HPDE6-E6E7 (cell line): ENCODE data around the gene NBPF20.
"Not testable (repeated sequence)": the region's sequence is repeated elsewhere in the genome, so short reads cannot be mapped to it uniquely, and the experiment has no call there.

Source experiments
- DNase-seq: peaks from one replicate; pipeline ENCODE4 v3.0.0; 2011; ENCODE audit warnings: missing footprints; ENCODE audit errors: extremely low spot score

The NBPF20 gene, protein sequence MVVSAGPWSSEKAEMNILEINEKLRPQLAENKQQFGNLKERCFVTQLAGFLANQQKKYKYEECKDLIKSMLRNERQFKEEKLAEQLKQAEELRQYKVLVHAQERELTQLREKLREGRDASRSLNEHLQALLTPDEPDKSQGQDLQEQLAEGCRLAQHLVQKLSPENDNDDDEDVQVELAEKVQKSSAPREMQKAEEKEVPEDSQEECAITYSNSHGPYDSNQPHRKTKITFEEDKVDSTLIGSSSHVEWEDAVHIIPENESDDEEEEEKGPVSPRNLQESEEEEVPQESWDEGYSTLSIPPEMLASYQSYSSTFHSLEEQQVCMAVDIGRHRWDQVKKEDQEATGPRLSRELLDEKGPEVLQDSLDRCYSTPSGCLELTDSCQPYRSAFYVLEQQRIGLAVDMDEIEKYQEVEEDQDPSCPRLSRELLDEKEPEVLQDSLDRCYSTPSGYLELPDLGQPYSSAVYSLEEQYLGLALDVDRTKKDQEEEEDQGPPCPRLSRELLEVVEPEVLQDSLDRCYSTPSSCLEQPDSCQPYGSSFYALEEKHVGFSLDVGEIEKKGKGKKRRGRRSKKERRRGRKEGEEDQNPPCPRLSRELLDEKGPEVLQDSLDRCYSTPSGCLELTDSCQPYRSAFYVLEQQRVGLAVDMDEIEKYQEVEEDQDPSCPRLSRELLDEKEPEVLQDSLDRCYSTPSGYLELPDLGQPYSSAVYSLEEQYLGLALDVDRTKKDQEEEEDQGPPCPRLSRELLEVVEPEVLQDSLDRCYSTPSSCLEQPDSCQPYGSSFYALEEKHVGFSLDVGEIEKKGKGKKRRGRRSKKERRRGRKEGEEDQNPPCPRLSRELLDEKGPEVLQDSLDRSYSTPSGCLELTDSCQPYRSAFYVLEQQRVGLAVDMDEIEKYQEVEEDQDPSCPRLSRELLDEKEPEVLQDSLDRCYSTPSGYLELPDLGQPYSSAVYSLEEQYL (N-terminal part only)

DNA sequence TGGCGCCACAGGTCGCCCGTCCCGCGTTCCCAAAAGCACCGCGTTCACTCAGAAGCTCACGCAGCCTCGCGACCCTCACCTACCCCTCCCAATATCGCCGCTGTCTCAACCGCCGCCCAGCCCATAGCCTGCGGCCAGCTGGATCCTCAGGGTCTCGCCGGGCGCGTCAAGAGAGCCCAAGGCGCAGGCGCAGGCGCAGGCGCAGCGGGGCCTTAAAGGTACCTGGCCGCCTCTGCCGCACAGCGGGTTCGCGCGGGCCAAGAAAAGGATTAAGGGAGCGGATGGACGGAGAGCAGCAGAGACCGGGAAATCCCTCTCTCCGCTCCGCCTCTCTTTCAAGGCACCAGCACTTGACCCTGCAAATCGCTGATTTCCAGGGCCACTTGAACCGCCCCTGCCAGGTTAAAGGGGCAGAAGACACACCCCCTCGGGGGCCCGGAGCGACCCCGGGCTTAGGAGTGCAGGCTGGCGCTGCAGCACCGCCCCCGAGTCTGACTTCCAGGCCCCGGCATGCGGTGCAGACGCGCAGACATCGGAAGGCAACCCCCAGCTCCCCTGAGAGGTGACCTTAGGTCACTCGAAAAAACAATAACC, at the start of gene NBPF20:
Gene NBPF20, minus strand, starts transcription at position 168 of the 594 bp plus-strand sequence. CDS start 20,331 bp downstream, outside the sequence.
- DNase-seq = peak; percentile 80

DNA sequence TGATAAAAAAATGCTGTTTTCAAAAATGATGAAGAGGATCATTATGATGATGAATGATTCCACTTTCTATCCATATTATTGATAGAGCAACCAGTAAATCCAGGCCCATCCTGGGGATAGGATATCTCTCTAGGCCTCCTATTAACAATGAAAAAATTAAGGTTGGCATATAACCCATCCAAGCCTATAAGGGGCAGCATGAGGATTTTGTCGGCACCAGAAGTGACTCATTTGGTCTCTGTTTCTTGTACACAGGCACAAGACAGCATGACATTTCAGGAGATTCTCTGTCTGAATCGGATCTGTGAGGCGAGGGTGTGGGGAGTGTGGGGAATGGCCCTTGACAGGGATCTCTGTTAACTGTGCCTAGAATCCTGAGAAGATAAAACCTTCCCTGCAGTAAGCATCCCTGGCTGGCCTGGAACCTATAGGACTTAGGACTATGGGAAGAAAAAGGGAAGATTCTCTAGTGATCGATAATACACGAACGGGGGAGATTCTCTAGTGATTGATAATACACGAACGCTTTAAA, 49.5 kb upstream of the NBPF20 start:
- DNase-seq = not testable (repeated sequence)

DNA sequence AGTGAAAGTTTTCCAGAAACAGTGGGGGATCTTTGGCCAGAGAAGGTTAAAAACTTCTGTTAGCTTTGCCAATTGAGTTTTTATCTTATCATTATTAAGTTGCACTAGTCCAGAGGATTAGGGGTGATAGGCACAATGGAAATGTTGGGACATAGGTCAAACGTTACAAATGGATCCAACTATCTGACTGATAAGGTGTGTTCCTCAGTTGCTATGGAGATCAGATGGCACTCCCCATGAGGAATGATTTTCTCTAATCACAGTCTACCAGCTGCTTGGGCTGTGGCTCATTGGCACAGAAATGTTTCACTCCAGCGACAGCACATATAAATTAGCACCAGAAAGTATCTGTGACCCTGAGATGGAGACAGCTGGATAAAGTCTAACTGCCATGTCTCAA, 47.3 kb upstream of the NBPF20 start:
- DNase-seq = not testable (repeated sequence)

DNA sequence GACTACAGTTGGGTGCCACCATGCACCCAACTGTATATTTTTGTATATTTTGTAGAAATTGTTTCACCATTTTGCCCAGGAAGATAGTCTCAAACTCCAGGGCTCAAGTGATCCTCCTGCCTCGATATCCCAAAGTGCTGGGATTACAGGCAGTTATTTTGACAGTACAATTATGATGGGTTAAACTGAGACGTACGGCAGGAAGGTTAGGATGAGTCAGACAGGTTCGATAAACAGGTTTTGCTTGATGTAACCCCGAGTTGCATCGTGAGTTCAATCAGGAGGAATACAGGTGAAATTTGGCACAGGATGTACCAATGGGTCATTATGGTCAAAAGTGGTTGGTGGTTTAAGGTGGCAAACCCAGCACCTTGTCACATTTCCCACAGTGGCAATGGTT, 46.0 kb upstream of the NBPF20 start:
- not testable (repeated sequence) for DNase-seq

DNA sequence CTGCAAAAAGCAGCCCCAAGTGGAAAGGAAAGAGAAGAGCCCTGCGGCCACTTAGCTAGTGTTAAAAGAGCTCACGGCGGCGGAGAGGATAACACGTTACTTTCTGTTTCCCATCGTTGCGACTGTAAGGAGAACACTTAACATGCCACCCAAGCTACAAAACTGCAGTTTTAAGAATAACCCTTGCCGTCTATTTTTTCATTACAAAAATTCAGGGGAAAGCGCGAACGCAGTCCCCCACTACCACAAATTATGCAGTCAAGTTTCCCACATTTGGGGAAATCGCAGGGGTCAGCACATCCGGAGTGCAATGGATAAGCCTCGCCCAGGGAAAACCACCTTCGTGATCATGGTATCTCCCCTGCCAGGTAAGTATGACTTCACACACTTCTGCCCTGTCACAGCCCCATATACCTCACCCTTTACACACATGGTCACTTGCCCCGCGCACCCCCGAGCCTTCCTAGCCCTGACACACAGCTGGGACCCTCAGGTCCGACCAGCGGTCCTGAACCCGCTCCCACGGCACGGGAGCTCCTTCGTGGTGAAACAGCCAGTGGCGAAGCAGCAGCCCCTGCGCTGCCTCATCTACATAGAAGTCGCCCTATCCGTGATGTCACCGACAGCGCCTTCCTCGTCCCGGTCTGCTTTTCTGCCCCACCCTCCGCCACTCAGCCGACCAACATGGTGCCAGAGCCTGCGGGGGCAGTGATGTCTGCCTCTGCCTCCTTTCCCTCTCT, 40.2 kb upstream of the NBPF20 start:
- not testable (repeated sequence) for DNase-seq

DNA sequence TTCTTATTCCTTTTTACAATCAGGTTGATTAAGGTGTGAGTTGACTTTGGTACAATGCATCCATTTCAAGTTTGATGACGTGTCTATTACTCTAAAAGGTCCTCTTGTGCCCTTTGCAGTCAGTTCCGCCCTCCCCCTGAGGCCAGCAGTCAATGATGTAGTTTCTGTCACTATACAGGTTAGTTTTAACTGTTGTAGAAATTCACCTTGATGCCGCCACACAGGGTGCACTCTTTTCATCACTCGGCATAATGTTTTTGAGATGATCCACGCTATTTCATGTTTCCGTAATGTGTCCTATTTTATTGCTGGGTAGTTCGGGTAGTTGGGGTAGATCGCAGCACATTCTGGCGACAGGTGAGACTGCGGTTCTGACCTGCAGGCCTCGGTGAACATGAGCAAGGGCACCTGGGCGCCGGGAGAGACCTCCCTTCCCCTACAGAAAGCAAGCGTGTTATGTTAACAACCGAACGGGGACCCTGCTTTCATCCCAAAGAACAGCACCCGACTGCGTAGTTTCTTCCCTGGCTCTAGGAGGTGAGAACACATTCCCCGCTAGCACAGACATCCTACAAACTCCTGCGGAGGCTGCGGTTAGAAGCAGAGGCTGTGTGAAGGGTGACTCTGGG, 39.4 kb upstream of the NBPF20 start:
- not testable (repeated sequence) for DNase-seq

DNA sequence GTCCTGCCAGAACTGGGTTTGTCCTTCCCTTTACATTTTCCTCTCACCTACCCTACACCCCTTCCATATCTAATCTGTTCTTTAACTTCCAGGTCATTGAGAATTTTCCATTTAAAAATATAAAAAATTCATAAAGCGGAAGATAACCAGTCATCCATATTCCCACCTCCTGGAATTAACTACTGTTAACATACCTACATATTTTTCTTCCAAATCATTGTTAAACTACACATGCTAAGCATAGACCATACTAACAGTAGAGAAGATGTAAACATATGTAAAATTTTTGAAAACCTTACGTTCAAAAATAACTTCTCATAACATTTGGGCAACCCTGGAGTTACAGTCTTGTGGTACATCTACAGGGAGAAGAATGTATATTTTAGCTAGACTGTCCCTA, 38.6 kb upstream of the NBPF20 start:
- not testable (repeated sequence) for DNase-seq

DNA sequence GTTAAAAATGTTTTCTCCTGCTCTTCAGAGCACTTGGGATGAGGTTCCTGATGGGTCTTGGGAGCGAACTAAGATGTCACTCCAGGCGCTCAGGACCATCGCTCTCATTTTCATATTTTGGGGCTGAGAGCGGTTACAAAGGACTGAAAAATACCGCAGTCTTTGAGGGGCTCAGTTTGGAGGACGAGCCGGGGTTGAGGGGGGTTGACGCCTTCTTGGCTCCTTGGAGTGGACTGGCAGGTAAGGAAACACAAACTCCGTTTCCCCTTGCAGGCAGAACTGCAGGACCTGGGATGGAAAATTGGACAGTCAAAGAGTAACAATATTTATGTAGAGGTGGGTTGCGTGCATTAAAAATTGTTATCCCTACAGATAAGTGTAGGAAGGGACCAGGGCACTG, 35.3 kb upstream of the NBPF20 start:
- not testable (repeated sequence) for DNase-seq

DNA sequence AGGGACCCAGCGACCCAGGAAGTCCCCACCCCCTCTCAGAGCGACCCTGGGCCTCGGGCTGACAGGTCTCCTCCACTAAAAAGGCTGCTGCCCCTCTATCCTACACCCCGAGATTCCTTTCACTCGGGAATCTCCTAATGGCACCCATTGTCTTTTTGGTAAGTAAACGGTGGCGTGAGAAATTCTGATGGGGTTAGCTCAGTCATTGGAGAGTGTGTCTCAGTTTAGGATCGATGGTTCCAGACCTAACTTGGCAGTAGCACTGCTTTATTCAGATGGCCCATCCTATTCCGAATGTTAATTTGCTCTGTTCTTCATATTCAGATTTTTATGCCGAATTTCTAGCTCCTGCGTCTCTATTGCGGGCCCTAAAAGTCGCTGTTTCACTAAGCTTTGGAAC, 34.6 kb upstream of the NBPF20 start:
- not testable (repeated sequence) for DNase-seq

DNA sequence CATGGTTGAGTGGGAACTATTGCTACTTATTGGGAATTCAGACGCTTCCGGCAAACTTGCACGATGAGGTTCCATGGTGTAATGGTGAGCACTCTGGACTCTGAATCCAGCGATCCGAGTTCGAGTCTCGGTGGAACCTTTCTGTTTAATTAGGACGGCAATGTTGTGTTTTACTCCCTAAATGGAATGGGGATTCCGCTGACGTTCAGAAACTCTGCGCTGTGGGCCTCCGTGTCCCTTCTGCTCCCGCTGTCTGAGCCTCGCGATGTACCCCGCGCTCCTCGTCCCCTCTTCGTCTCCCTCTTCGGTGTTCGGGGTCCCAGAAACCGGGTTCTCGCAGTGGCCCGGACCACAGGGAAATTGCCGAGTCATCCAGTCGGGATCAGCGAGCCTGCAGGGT, 34.2 kb upstream of the NBPF20 start:
- not testable (repeated sequence) for DNase-seq

DNA sequence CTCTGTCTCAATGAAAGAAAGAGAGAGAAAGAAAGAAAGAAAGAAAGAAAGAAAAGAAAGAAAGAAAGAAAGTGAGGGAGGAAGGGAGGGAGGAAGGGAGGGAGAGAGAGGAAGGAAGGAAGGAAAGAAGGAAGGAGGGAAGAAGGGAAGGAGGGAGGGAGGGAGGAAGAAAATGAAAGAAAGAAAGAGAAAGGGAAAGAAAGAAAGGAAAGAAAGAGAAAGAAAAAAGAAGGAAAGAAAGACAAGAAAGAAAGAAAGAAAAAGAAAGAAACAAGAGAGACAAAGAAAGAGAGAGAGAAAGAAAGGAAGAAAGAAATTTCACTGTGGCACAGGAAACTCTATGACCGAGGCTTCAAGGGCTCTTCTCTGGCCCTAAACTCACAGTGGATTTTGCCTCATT, 33.7 kb upstream of the NBPF20 start:
- DNase-seq = not testable (repeated sequence)

DNA sequence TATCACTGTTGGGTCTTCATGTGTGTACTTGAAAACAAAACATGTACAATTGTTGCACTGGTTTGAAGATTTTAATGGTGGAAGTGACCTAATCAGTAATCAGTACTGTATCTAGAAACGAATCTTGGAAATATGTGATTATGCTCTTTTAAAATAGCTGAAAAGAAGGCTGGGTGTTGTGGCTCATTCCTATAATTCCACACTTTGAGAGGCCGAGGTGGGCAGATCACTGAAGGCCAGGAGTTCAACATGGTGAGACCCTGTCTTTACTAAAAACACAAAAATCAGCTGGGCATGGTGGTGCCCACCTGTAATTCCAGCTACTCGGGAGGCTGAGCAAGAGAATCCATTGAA, 29.4 kb upstream of the NBPF20 start:
- not testable (repeated sequence) for DNase-seq

DNA sequence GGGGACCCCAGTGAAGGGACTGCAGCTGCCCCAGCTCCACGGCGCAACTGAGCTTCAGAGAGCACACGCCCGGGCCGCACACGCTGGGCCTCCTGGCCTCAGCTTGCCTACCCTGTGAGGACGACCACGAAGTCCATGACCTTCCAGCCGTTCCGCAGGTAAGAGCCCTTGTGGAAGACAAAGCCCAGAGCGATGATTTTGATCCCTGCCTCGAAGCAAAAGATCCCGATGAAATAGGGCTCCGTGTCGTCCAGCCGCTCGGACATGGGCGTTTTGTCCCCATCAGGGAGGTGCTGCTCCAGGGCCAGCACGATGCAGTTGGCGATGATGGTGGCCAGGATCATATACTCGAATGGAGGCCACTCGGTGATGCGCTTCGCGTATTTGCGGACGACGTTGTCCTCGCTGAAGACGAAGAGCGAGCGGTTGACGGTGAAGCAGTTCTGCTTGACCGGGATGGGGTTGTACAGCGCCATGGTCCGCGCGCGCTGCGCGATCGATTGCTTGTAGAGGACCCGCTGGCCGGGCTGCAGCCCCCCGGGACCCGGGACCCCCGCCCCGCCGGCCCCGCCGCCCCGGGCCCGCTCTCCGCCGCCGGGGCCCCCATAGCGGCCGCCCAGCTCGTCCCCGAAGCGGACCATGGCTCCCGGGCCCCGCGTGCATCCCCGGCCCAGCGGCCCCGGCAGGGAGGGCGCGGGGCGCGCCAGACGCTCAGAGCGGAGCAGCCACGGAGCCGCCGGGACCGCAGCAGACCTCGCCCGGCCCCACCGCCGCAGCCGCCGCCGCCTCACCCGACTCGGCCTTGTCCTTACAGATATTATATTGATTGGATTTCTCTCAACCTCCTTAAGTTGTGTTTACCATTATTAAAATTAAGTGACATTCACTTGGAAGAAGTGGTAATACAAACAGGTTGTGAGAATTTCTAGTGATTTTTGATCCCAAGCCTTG, 28.7 kb upstream of the NBPF20 start:
- DNase-seq = not testable (repeated sequence)

DNA sequence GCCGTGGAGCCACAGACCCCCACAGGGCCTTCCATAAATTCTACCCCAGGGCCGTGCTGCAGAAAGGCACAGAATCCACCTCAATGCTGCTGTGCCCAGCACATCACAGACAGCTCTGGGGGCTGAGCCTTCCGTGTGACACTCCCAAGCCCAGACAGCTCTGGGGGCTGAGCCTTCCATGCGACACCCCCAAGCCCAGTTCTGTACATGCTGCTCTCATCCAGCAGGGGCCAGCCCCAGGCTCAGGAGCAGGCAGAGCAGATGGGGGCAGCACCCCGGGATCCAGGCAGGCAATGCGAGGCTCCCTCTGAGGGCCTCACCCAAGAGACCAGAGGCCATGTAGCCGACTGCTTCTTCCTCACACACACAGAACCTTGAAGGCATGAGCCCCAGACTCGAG, 27.1 kb upstream of the NBPF20 start:
- not testable (repeated sequence) for DNase-seq

DNA sequence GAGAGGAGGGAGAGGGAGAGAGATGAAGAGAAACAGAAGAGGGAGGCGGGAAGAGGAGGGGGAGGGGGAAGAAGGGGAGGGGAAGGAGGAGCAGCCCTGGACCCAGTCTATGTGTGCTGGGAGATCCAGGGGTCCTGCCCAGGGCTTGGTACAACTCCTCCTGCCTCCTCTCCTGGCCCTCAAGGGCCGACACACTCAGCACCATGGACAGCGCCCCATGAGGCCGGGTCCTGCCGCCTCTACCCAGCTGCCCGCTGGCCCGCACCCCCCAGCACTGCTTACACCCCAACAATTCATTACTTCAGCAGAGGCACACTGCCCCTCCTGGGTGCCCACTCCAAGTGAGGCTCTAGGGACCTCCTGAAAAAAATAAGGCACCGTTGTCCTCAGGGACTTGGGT, 26.5 kb upstream of the NBPF20 start:
- DNase-seq = not testable (repeated sequence)

DNA sequence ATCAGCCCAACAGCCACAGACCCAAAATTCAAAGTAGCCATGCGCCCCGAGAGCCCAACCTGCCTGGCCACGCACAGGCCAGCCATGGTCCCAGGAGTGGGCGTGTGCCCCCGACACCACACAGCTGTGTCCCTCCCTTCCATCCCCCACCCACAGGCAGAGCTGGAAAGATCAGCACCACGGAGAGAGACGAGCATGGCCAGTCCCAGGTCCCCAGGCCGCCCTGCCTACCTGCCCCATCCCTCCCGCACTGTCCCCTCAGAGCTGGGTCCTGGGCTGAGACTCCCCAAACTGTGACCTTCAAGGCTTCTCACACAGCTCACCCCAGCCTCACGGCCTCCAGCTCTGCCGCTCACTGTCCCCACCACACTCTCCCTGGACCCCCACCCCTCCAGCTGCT, 19.8 kb upstream of the NBPF20 start:
- DNase-seq = not testable (repeated sequence)

DNA sequence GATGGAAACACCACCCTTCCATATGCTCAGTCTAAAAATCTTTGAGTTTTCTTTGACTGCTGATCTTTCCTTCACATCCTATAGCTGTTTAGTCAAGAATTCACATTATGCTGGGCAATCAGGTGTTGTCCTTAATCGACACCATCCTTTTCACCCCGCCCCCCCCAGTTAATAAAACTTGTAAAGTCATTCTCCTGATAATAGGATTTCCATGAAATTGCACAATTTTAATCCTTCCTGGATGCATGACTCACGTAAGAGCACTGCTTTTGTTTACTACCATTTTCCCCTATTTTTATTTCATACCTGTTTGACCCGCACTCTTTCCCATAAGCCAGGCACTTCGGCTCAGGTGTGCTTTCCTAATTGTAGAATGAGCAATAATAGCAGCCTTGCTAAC, 16.9 kb upstream of the NBPF20 start:
- DNase-seq = not testable (repeated sequence)

DNA sequence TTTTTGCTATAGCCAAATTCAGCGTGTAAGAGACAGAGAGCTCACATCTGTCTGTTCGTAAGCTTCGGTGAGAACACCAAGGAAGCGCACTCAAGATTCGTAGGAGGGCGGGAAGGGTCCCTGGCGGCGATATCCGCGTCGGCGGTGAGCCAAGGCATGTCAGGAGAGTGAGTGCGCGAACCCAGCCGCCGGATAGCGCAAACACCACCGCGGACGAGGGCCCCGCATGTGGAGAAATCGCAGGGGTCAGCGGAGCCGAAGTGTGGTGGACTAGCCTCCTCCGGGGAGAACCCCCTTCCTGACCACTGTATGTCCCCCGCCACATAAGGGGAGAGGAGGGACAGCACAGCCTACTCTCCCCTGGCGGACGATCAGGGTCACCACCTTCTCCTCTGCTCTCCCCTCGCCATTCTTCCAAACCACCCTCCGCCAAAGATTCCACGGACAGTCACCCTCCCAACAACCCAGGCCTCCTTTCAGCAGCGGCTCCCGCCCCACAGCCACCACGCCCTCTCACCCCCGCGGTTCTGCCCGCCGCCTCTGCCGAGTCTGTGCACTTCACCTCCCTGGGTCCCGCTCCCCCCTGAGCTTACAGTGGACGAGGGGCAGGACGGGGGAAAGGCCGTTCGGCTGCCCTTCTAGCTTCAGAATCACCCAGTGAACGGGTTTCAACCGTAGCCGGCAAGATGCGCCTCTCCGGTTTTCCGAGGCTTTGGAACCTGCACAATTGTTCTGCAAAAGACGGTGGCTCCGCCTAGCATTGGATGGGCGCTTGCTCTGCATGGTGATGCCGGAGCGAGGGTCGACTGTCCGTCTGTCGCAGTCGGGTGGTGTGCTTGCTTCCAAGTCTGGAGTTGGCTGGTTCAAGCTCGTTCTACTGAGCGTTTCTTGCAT, 6.2 kb upstream of the NBPF20 start:
- DNase-seq = not testable (repeated sequence)
